C4-2B (cell line): Measurements from ENCODE around the gene PRKCH.

Experiments used
- ZFX ChIP-seq: fragments of 450-650 bp; IDR thresholded peaks from 2 replicates; pipeline ENCODE4 v1.6.1; 2017
- TF ChIP-seq, protein P1 (sequence below): fragments of 450-650 bp; conservative IDR thresholded peaks from 2 replicates; pipeline ENCODE4 v1.5.1; 2017; ENCODE audit warnings: mild to moderate bottlenecking

DNA sequence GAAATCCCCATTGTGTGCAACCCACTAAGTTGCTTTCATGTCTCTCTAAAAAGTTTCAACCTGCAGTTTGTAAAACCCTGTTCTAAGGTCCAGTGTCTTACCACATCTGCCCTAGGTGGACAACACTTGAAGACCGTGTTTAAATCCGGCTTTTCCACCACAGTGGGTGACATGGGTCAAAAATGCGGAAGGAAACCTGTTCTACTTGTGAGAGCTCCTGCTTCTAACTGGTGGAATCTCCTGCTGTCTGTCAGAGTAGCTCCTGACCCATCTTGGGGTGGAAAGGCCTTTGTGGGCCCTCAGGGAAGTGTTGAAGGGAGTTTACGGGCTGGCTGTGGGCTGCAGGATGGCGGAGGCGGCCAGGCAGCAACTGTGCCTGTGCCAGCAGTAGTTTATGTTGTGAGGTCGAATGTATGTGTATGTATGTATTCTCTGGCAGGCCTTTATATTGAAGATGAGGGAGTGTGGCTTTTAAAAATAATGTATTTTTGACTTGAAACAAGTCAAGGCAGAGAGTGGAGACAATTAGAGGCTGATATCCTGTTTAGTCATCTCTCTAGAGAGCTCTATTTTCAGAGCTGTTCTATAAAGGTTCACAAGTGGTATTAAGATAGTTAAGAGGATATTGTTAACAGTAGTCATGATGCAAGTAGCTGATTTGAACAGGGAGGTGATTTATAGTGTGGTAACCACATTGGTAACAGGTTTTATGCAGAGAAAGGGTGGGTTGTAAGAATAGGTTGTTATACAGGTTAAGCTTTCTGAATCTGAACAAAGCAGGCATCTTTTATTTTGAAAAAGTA lies 67.0 kb downstream of the PRKCH start:
- TF ChIP-seq, protein P1, sequence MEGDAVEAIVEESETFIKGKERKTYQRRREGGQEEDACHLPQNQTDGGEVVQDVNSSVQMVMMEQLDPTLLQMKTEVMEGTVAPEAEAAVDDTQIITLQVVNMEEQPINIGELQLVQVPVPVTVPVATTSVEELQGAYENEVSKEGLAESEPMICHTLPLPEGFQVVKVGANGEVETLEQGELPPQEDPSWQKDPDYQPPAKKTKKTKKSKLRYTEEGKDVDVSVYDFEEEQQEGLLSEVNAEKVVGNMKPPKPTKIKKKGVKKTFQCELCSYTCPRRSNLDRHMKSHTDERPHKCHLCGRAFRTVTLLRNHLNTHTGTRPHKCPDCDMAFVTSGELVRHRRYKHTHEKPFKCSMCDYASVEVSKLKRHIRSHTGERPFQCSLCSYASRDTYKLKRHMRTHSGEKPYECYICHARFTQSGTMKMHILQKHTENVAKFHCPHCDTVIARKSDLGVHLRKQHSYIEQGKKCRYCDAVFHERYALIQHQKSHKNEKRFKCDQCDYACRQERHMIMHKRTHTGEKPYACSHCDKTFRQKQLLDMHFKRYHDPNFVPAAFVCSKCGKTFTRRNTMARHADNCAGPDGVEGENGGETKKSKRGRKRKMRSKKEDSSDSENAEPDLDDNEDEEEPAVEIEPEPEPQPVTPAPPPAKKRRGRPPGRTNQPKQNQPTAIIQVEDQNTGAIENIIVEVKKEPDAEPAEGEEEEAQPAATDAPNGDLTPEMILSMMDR, result no peak
- TF ChIP-seq ZFX, result no peak
